PC-9 (cell line): ENCODE data around the gene HSPA12B. TPM values are rescaled to one million over a fixed set of nuclear protein-coding genes. Genes with fewer than 3 reads are reported as not detected.
A peak's percentile ranks its signal among the peaks of the same experiment; 100 is the strongest.

Experiments
- BruUV-seq: library from RNA; stranded (reverse); fragments of 400-500 nt; replicated peaks from 2 replicates; lab custom pipeline; 2021; lab: Mats Ljungman, UMichigan
- CTCF ChIA-PET: fragments of 300-600 bp; sonication (Branson Sonifier 250); formaldehyde crosslinking; loops from one replicate; lab custom pipeline; 2022; ENCODE audit warnings: antibody characterized with exemption; lab: Charles Lee
- POLR2A ChIA-PET: fragments of 300-600 bp; sonication (Branson Sonifier 250); formaldehyde crosslinking; loops from one replicate; lab custom pipeline; 2022; ENCODE audit warnings: antibody characterized with exemption; ENCODE audit not compliant: unreplicated experiment; lab: Charles Lee
- DNase-seq, 2 experiments: peaks; one replicate each; pipeline versions ENCODE4 v3.0.0 to v3.0.0-alpha.2; 2015 to 2022; ENCODE audit warnings: mixed read lengths in 1 of 2
- H2AFZ ChIP-seq: fragments of 200-600 bp; sonication (generic); 2 replicates; pipeline ENCODE4 v1.8.1; 2017; ENCODE audit warnings: antibody characterized with exemption
- H3F3A ChIP-seq: fragments of 200-600 bp; sonication (generic); 2 replicates; pipeline ENCODE4 v1.8.1; 2017; ENCODE audit warnings: antibody characterized with exemption, mild to moderate bottlenecking, low read depth; ENCODE audit not compliant: insufficient read depth
- H3K27ac ChIP-seq: fragments of 200-600 bp; sonication (generic); 2 replicates; pipeline ENCODE4 v1.6.1; 2016; ENCODE audit warnings: mixed run types
- H3K27me3 ChIP-seq: fragments of 200-600 bp; sonication (generic); 2 replicates; pipeline ENCODE4 v1.6.1; 2016; ENCODE audit warnings: low read depth, mixed run types; ENCODE audit not compliant: insufficient read depth
- H3K36me3 ChIP-seq: fragments of 200-600 bp; sonication (generic); 2 replicates; pipeline ENCODE4 v1.6.1; 2016; ENCODE audit warnings: low read depth, mixed run types
- H3K4me1 ChIP-seq: fragments of 200-600 bp; sonication (generic); replicated peaks from 2 replicates; pipeline ENCODE4 v1.6.1; 2016; ENCODE audit warnings: mixed run types; ENCODE audit not compliant: insufficient read depth
- H3K4me2 ChIP-seq: fragments of 200-600 bp; sonication (generic); 2 replicates; pipeline ENCODE4 v1.6.1; 2017; ENCODE audit warnings: mixed run types
- H3K4me3 ChIP-seq: fragments of 200-600 bp; sonication (generic); 2 replicates; pipeline ENCODE4 v1.6.1; 2016; ENCODE audit warnings: mixed run types
- H3K79me2 ChIP-seq: fragments of 200-600 bp; sonication (generic); 2 replicates; pipeline ENCODE4 v1.6.1; 2017; ENCODE audit warnings: low read depth, mixed run types
- H3K9me2 ChIP-seq: fragments of 200-600 bp; sonication (generic); 2 replicates; pipeline ENCODE4 v1.8.1; 2017; ENCODE audit warnings: mild to moderate bottlenecking; ENCODE audit not compliant: insufficient read depth
- H3K9me3 ChIP-seq: fragments of 200-600 bp; sonication (generic); 2 replicates; pipeline ENCODE4 v1.8.1; 2016; ENCODE audit warnings: low read depth; ENCODE audit not compliant: insufficient read depth
- H4K20me1 ChIP-seq: fragments of 200-600 bp; sonication (generic); 2 replicates; pipeline ENCODE4 v1.8.1; 2017; ENCODE audit not compliant: insufficient read depth
- CTCF ChIP-seq: fragments of 200-600 bp; sonication (generic); conservative IDR thresholded peaks from 2 replicates; pipeline ENCODE4 v1.6.1; 2017; ENCODE audit warnings: mixed run types, antibody characterized with exemption, mild to moderate bottlenecking, moderate library complexity
- EZH2 ChIP-seq: fragments of 200-600 bp; sonication (generic); IDR thresholded peaks from 2 replicates; pipeline ENCODE4 v1.8.0; 2017; ENCODE audit warnings: antibody characterized with exemption, low read depth
- intact Hi-C: fragments of 100-400 bp; cut with micrococcal nuclease; formaldehyde crosslinking; loops from one replicate; pipeline ENCODE4 v1.10.0; 2022; ENCODE audit not compliant: unreplicated experiment
- total RNA-seq: library from RNA; stranded (reverse); gene quantifications from 2 replicates; pipeline ENCODE4 v1.2.3, GENCODE V29; 2021

HSPA12B gene
- total RNA-seq, 1 experiment from 2014 or later = not detected

- no TSS peak for BruUV-seq
- Histone ChIP-seq H4K20me1 (no peaks in the 10 kb centered on the region), H3K27me3 (no peaks in the 10 kb centered on the region), H3K9me3 (no peaks in the 10 kb centered on the region), H3K36me3 (no peaks in the 10 kb centered on the region), H3K4me2 (no peak overlapping the region), H3K79me2 (no peaks in the 10 kb centered on the region), H2AFZ (no peak overlapping the region), H3F3A (no peaks in the 10 kb centered on the region), H3K9me2 (no peaks in the 10 kb centered on the region), H3K4me1 (no peaks in the 10 kb centered on the region), H3K27ac (no peak overlapping the region), H3K4me3 (no peak overlapping the region)
- intact Hi-C loops = no loop called here
- CTCF ChIA-PET = interaction anchor here (0.9 kb wide), 1 partner anchor 15 kb away, joined by 5 read pairs; the partner anchor contains the start of gene ADISSP
- TF ChIP-seq CTCF = no peak
- TF ChIP-seq EZH2 = no peak
- DNase-seq = no peak
- POLR2A ChIA-PET = no interaction called here
Observed at GRCh38 chr20:3751305-3751674, 18.8 kb downstream of the HSPA12B start.

GRCh38 chr20:3751675-3752385, 19.3 kb downstream of the HSPA12B start:
- no peaks in the 10 kb centered on the region for H3K79me2 ChIP-seq
- CTCF ChIA-PET = no interaction called here
- H3K9me2 ChIP-seq = no peaks in the 10 kb centered on the region
- intact Hi-C loops = no loop called here
- H2AFZ ChIP-seq = no peak overlapping the region
- no peaks in the 10 kb centered on the region for H4K20me1 ChIP-seq
- H3K4me3 ChIP-seq = no peak overlapping the region
- H3F3A ChIP-seq = no peaks in the 10 kb centered on the region
- DNase-seq = peak in 1 of 2 experiments; percentile 47
- BruUV-seq = no TSS peak
- H3K9me3 ChIP-seq = no peaks in the 10 kb centered on the region
- POLR2A ChIA-PET = no interaction called here
- no peak for TF ChIP-seq EZH2
- no peak overlapping the region for H3K4me2 ChIP-seq
- H3K27ac ChIP-seq = no peak overlapping the region
- H3K4me1 ChIP-seq = no peaks in the 10 kb centered on the region
- no peaks in the 10 kb centered on the region for H3K36me3 ChIP-seq
- no peaks in the 10 kb centered on the region for H3K27me3 ChIP-seq

GRCh38 chr20:3752386-3752759, 19.9 kb downstream of the HSPA12B start:
- Histone ChIP-seq H3F3A (no peaks in the 10 kb centered on the region), H3K4me3 (no peak overlapping the region), H3K27me3 (no peaks in the 10 kb centered on the region), H3K4me2 (no peak overlapping the region), H3K79me2 (no peaks in the 10 kb centered on the region), H3K4me1 (no peaks in the 10 kb centered on the region), H3K9me2 (no peaks in the 10 kb centered on the region), H2AFZ (no peak overlapping the region), H3K27ac (no peak overlapping the region), H4K20me1 (no peaks in the 10 kb centered on the region), H3K9me3 (no peaks in the 10 kb centered on the region), H3K36me3 (no peaks in the 10 kb centered on the region)
- ChIA-PET CTCF (interaction anchor here (1.1 to 1.2 kb wide), 2 partner anchors 29 to 90 kb away, joined by 3 to 4 read pairs; partner anchors contain the start of gene SPEF1), POLR2A (no interaction called here)
- no peak for TF ChIP-seq CTCF
- intact Hi-C loops = no loop called here
- no peak for DNase-seq
- no TSS peak for BruUV-seq
